HG03571 (cell line): ENCODE results near the gene NKG7.

Source experiments
- ATAC-seq: cut with Tn5 transposase; IDR thresholded peaks from one replicate; pipeline ENCODE4 v1.9.1; 2021; ENCODE audit not compliant: unreplicated experiment

The NKG7 gene

GRCh38 chr19:51364200-51365106 lies 8.0 kb downstream of the NKG7 start:
- no peak for ATAC-seq

- no peak for ATAC-seq
Observed at GRCh38 chr19:51361239-51361638, 11.2 kb downstream of the NKG7 start.

GRCh38 chr19:51359294-51359693 lies 13.2 kb downstream of the NKG7 start:
- no peak for ATAC-seq

- ATAC-seq = no peak
Observed at GRCh38 chr19:51357952-51358351, 14.5 kb downstream of the NKG7 start.

GRCh38 chr19:51356159-51356801 lies 16.2 kb downstream of the NKG7 start:
- ATAC-seq = no peak

GRCh38 chr19:51354742-51355148 lies 17.7 kb downstream of the NKG7 start:
- ATAC-seq = no peak

- ATAC-seq = no peak
Observed at GRCh38 chr19:51354103-51354741, 18.2 kb downstream of the NKG7 start.

- ATAC-seq = no peak
Observed at GRCh38 chr19:51352783-51353360, 19.6 kb downstream of the NKG7 start.

GRCh38 chr19:51351266-51351990 lies 21.0 kb downstream of the NKG7 start:
- no peak for ATAC-seq

- no peak for ATAC-seq
Observed at GRCh38 chr19:51347209-51347928, 25.1 kb downstream of the NKG7 start.

GRCh38 chr19:51346742-51347141 lies 25.7 kb downstream of the NKG7 start:
- no peak for ATAC-seq

- no peak for ATAC-seq
Observed at GRCh38 chr19:51345076-51345620, 27.3 kb downstream of the NKG7 start.

GRCh38 chr19:51342631-51343569 lies 29.6 kb downstream of the NKG7 start:
- no peak for ATAC-seq

GRCh38 chr19:51341976-51342580 lies 30.4 kb downstream of the NKG7 start, which contains the start of gene VSIG10L:
TSS of gene VSIG10L (minus strand) at chr19:51342139. CDS start at chr19:51342124, 15 bp downstream.
- ATAC-seq = no peak

GRCh38 chr19:51341066-51341465 lies 31.4 kb downstream of the NKG7 start:
- ATAC-seq = no peak

- ATAC-seq = peak; percentile 38
Observed at GRCh38 chr19:51339687-51340656, 32.5 kb downstream of the NKG7 start.

GRCh38 chr19:51339313-51339686 lies 33.2 kb downstream of the NKG7 start:
- no peak for ATAC-seq
